Natural killer cell (primary cell): ENCODE results near the gene DLG5. TPM values are rescaled to one million over a fixed set of nuclear protein-coding genes. Genes with fewer than 3 reads are reported as not detected.
A peak's percentile ranks its signal among the peaks of the same experiment; 100 is the strongest.

Experiments used
- ATAC-seq, 3 donors: fragments of 150-1000 bp in 2 of 3; fragments of 200-7000 bp in 1 of 3; cut with Tn5 transposase; 1 replicate in 1 of 3; 2 replicates in 2 of 3; pipeline ENCODE4 v1.10.0; 2021; ENCODE audit warnings: mild to moderate bottlenecking in 2 of 3, moderate library complexity in 2 of 3
- DNase-seq, 2 donors: peaks; one replicate each; pipeline versions ENCODE4 v3.0.0 to v3.0.0-alpha.2; 2013 to 2021; ENCODE audit warnings: mixed read lengths in 1 of 2
- H3K27ac ChIP-seq: one replicate; pipeline ENCODE4 v1.5.1; 2013; ENCODE audit warnings: mild to moderate bottlenecking, low read length
- H3K27me3 ChIP-seq: one replicate; pipeline ENCODE4 v1.6.1; 2013; ENCODE audit warnings: low read length; ENCODE audit not compliant: control insufficient read depth, insufficient read depth
- H3K36me3 ChIP-seq: one replicate; pipeline ENCODE4 v1.6.1; 2013; ENCODE audit warnings: low read length; ENCODE audit not compliant: control insufficient read depth, insufficient read depth
- H3K4me1 ChIP-seq: one replicate; pipeline ENCODE4 v1.6.1; 2013; ENCODE audit warnings: low read length; ENCODE audit not compliant: control insufficient read depth, insufficient read depth
- H3K4me3 ChIP-seq: one replicate; pipeline ENCODE4 v1.5.1; 2013; ENCODE audit warnings: low read length
- H3K9me3 ChIP-seq: one replicate; pipeline ENCODE4 v1.6.1; 2013; ENCODE audit warnings: low read length; ENCODE audit not compliant: control insufficient read depth, insufficient read depth
- H3K27ac Mint-ChIP-seq, 2 donors: one replicate each; pipeline ENCODE4 v1.8.0; 2022; ENCODE audit warnings: mild to moderate bottlenecking in 2 of 2, mixed read lengths in 2 of 2, moderate library complexity in 1 of 2
- H3K27me3 Mint-ChIP-seq, 2 donors: one replicate each; pipeline ENCODE4 v1.8.0; 2022; ENCODE audit warnings: low read depth in 2 of 2, mixed read lengths in 2 of 2
- H3K36me3 Mint-ChIP-seq: one replicate; pipeline ENCODE4 v1.8.0; 2022; ENCODE audit warnings: mixed read lengths
- H3K4me1 Mint-ChIP-seq, 2 donors: one replicate each; pipeline ENCODE4 v1.8.0; 2022; ENCODE audit warnings: mixed read lengths in 2 of 2
- H3K4me3 Mint-ChIP-seq: one replicate; pipeline ENCODE4 v1.8.0; 2022; ENCODE audit warnings: mild to moderate bottlenecking, moderate library complexity, mixed read lengths
- H3K9me3 Mint-ChIP-seq, 2 donors: one replicate each; pipeline ENCODE4 v1.8.0; 2022; ENCODE audit warnings: mixed read lengths in 2 of 2
- whole genome bisulfite sequencing: methylation state at CpG from one replicate; pipeline ENCODE4 v1.1.7; 2013; ENCODE audit warnings: missing lambda C conversion rate; ENCODE audit not compliant: insufficient coverage; 5-methylcytosine and 5-hydroxymethylcytosine counted together
- intact Hi-C: fragments of 100-400 bp; cut with micrococcal nuclease; formaldehyde crosslinking; loops from one replicate; pipeline ENCODE4 v1.14.2; 2022
- total RNA-seq, 4 donors: library from RNA; stranded (reverse); fragments of 120-200 nt in 1 of 4; gene quantifications; one replicate each; pipeline versions ENCODE4 v1.2.3 to v1.2.4, GENCODE V29; 2013 to 2022
- TF ChIP-seq, protein P1 (sequence below): fragments of 200-600 bp; IDR thresholded peaks from one replicate; pipeline ENCODE4 v1.8.0; 2022; ENCODE audit warnings: antibody characterized with exemption

DLG5 gene
- total RNA-seq, 3 donors from 2014 or later (not counting 1 experiment from before 2014, with no cell fraction given), result 52.8 to 75.0 (median 52.9) TPM

DNA sequence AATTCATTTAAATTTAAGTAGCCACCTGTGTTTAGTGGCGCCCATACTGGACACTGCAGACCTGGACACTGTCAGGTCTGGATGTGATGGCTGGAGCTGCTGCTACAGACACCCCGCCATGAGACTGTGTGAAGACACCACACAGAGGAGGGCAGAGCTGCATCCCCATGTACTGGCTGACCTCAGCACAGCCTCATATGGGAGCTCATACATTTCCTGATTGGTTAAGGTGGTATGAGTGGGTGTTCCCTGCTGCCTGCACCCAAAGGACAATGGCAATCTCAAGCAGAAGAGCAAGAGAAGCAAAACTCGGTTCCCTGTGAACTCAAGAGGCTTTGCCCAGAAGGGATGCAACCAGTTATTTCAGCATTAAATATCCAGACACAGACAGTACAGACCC, 60.0 kb downstream of the DLG5 start:
- WGBS, result 50% methylated on average over 3 of the region's 3 CpGs
- Mint-ChIP-seq H3K27ac (peak overlapping the region; percentile 41 to 75), H3K4me1 (peaks cover 54 to 81% of the 10 kb centered on the region in 2 donors), H3K27me3 (no peaks in the 10 kb centered on the region), H3K4me3 (peak overlapping the region; percentile 75), H3K9me3 (no peaks in the 10 kb centered on the region), H3K36me3 (no peaks in the 10 kb centered on the region)
- Histone ChIP-seq H3K4me3 (no peak overlapping the region), H3K27me3 (no peaks in the 10 kb centered on the region), H3K9me3 (no peaks in the 10 kb centered on the region), H3K27ac (no peak overlapping the region), H3K36me3 (peaks cover 10% of the 10 kb centered on the region), H3K4me1 (peaks cover 44% of the 10 kb centered on the region)
- intact Hi-C loops, result no loop called here
- DNase-seq (no peak), ATAC-seq (peak; percentile 62 to 96 (median 87))
- TF ChIP-seq, protein P1, sequence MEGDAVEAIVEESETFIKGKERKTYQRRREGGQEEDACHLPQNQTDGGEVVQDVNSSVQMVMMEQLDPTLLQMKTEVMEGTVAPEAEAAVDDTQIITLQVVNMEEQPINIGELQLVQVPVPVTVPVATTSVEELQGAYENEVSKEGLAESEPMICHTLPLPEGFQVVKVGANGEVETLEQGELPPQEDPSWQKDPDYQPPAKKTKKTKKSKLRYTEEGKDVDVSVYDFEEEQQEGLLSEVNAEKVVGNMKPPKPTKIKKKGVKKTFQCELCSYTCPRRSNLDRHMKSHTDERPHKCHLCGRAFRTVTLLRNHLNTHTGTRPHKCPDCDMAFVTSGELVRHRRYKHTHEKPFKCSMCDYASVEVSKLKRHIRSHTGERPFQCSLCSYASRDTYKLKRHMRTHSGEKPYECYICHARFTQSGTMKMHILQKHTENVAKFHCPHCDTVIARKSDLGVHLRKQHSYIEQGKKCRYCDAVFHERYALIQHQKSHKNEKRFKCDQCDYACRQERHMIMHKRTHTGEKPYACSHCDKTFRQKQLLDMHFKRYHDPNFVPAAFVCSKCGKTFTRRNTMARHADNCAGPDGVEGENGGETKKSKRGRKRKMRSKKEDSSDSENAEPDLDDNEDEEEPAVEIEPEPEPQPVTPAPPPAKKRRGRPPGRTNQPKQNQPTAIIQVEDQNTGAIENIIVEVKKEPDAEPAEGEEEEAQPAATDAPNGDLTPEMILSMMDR, result no peak

DNA sequence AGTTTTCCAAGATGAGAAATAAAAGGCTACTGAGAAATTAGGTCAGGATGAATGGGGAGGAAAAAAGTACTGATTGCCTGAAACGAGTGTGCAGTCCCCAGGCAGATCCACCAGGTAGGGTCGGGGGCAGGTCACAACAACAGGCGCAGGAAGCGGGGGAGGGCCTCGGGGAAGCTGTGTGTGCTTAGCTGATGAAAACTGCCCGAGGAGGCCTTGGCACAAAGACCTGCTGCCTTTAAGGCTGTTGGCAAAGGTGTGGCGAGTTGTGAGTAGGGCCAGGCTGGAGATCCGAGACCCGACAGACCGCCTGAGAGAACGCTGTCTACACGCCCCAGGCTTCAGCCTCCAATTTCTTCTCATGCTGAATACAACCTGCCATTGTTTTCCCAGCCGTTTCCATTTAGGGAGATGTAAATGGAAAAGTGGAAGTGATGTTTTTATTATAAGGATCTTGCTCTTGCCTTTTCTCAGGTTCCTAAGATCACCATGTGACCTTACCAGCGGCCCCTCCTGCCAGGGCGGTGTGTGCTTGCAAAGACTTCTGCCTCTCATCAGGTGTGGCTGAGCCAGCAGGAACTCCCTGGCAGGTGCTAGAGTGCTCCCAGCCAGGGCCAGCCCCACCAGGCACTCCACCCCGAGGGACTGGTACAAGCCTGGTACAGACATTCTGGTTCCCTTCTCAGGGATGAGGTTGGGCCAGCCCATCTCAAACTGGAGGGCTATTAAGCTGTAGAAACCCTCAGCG, 60.8 kb downstream of the DLG5 start:
- H3K36me3 ChIP-seq, result peaks cover 10% of the 10 kb centered on the region
- WGBS, result 73% methylated on average over 17 of the region's 17 CpGs
- H3K9me3 ChIP-seq, result no peaks in the 10 kb centered on the region
- no peak overlapping the region for H3K27ac ChIP-seq
- peaks cover 51 to 81% of the 10 kb centered on the region in 2 donors for H3K4me1 Mint-ChIP-seq
- H3K4me3 Mint-ChIP-seq, result no peak overlapping the region
- no peak for DNase-seq
- no peaks in the 10 kb centered on the region for H3K36me3 Mint-ChIP-seq
- intact Hi-C loops, result no loop called here
- H3K4me3 ChIP-seq, result no peak overlapping the region
- no peaks in the 10 kb centered on the region for H3K9me3 Mint-ChIP-seq
- H3K4me1 ChIP-seq, result peaks cover 41% of the 10 kb centered on the region
- ATAC-seq, result peak in 1 of 3 donors; percentile 23
- TF ChIP-seq, protein P1, result no peak
- H3K27me3 Mint-ChIP-seq, result no peaks in the 10 kb centered on the region
- H3K27me3 ChIP-seq, result no peaks in the 10 kb centered on the region
- H3K27ac Mint-ChIP-seq, result peak overlapping the region; percentile 41 to 86

DNA sequence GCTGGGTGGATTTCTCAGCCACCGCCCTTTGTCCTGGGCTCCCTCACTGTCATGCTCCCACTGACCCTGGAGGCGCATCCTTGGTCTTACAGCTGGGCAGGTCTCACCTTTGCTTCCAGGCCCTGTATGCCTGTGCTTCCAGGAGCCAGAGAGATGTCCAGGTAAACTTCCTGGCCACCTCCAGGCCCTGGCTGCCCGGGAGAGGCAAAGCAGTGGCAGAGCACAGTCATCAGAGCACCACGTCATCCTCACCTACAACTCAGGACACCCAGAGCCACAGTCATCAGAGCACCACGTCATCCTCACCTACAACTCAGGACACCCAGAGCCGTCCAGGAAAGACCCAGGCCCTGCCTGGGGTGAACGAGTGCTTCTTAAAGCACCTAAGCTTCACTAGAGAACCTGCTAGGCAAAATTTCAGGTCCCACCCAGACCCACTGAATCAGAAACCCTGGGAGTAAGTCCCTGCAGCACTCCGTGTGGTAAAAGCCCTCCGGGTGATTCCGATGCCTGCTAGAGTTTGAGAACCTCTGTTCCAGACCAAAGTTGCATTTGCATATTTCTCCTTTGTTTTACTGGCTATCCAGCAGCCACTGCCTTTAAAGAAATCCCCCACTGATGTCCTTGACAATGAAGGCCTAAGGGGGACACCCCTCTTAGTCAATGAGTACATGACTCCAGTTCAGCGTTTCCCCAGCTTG, 62.3 kb downstream of the DLG5 start:
- Histone ChIP-seq H3K27ac (no peak overlapping the region), H3K9me3 (no peaks in the 10 kb centered on the region), H3K36me3 (peaks cover 10% of the 10 kb centered on the region), H3K4me1 (peaks cover 41% of the 10 kb centered on the region), H3K4me3 (no peak overlapping the region), H3K27me3 (no peaks in the 10 kb centered on the region)
- TF ChIP-seq, protein P1, result no peak
- ATAC-seq (no peak), DNase-seq (no peak)
- H3K9me3 Mint-ChIP-seq, result no peaks in the 10 kb centered on the region
- intact Hi-C loops, result no loop called here
- peaks cover 48 to 80% of the 10 kb centered on the region in 2 donors for H3K4me1 Mint-ChIP-seq
- peak overlapping the region; percentile 79 to 86 for H3K27ac Mint-ChIP-seq
- 94% methylated on average over 11 of the region's 11 CpGs for WGBS
- no peaks in the 10 kb centered on the region for H3K36me3 Mint-ChIP-seq
- H3K27me3 Mint-ChIP-seq, result no peaks in the 10 kb centered on the region
- H3K4me3 Mint-ChIP-seq, result no peak overlapping the region
